OCI-LY7 (cell line): ENCODE results near the gene DNA2. TPM values are rescaled to one million over a fixed set of nuclear protein-coding genes. Genes with fewer than 3 reads are reported as not detected.
"Not testable (repeated sequence)": the region's sequence is repeated elsewhere in the genome, so short reads cannot be mapped to it uniquely, and the experiment has no call there.

Experiments
- Bru-seq: library from RNA; stranded (reverse); fragments of 400-500 nt; gene quantifications from one replicate; lab custom pipeline; 2021; lab: Mats Ljungman, UMichigan
- BruChase-seq, 2 experiments: library from RNA; stranded (reverse); fragments of 400-500 nt; gene quantifications; one replicate each; lab custom pipeline; 2021; lab: Mats Ljungman, UMichigan
- BruUV-seq: library from RNA; stranded (reverse); fragments of 400-500 nt; replicated peaks from 2 replicates; lab custom pipeline; 2021; lab: Mats Ljungman, UMichigan
- CTCF ChIA-PET: fragments of 300-600 bp; sonication (Branson Sonifier 250); formaldehyde crosslinking; loops from one replicate; lab custom pipeline; 2022; ENCODE audit warnings: antibody characterized with exemption; ENCODE audit not compliant: unreplicated experiment; lab: Charles Lee
- POLR2A ChIA-PET: fragments of 300-600 bp; sonication (Branson Sonifier 250); formaldehyde crosslinking; loops from one replicate; lab custom pipeline; 2022; ENCODE audit warnings: antibody characterized with exemption; lab: Charles Lee
- DNase-seq: peaks from one replicate; pipeline ENCODE4 v3.0.0-alpha.2; 2015; ENCODE audit warnings: low spot score
- H2AFZ ChIP-seq: fragments of 200-600 bp; sonication (generic), shearing (Covaris generic); 2 replicates; pipeline ENCODE4 v1.6.1; 2014; ENCODE audit warnings: mild to moderate bottlenecking, antibody characterized with exemption, low read length, moderate library complexity
- H3K27ac ChIP-seq: fragments of 200-600 bp; sonication (generic); 2 replicates; pipeline ENCODE4 v1.5.1; 2014; ENCODE audit warnings: mixed run types, low read depth, mild to moderate bottlenecking, moderate library complexity, low read length, inconsistent platforms; ENCODE audit not compliant: poor library complexity, severe bottlenecking
- H3K36me3 ChIP-seq: fragments of 200-600 bp; sonication (generic); 2 replicates; pipeline ENCODE4 v1.6.1; 2014; ENCODE audit warnings: mild to moderate bottlenecking, antibody characterized with exemption, low read length, moderate library complexity, mixed read lengths; ENCODE audit not compliant: insufficient read depth
- H3K4me1 ChIP-seq: fragments of 200-600 bp; sonication (generic); 2 replicates; pipeline ENCODE4 v1.5.1; 2014; ENCODE audit warnings: mild to moderate bottlenecking, low read length; ENCODE audit not compliant: insufficient read depth, poor library complexity, severe bottlenecking
- H3K4me2 ChIP-seq: fragments of 200-600 bp; sonication (generic); 2 replicates; pipeline ENCODE4 v1.6.1; 2014; ENCODE audit warnings: mild to moderate bottlenecking, low read length
- H3K4me3 ChIP-seq: fragments of 200-600 bp; sonication (generic); 2 replicates; pipeline ENCODE4 v1.5.1; 2014; ENCODE audit warnings: mild to moderate bottlenecking, low read depth, low read length; ENCODE audit not compliant: poor library complexity, severe bottlenecking
- H3K79me2 ChIP-seq: fragments of 200-600 bp; sonication (generic); 2 replicates; pipeline ENCODE4 v1.6.1; 2016; ENCODE audit warnings: low read depth, mild to moderate bottlenecking, low read length, moderate library complexity, mixed read lengths; ENCODE audit not compliant: insufficient read depth
- H3K9me2 ChIP-seq: fragments of 200-600 bp; sonication (generic); 2 replicates; pipeline ENCODE4 v1.6.1; 2016; ENCODE audit warnings: mild to moderate bottlenecking, low read length, mixed read lengths; ENCODE audit not compliant: insufficient read depth
- H3K9me3 ChIP-seq: fragments of 200-600 bp; sonication (generic); 2 replicates; pipeline ENCODE4 v1.6.1; 2014; ENCODE audit warnings: mild to moderate bottlenecking, mixed run types, low read length, mixed read lengths
- H4K20me1 ChIP-seq: fragments of 200-600 bp; sonication (generic); 2 replicates; pipeline ENCODE4 v1.6.1; 2014; ENCODE audit warnings: mild to moderate bottlenecking, antibody characterized with exemption, low read length, moderate library complexity, mixed read lengths; ENCODE audit not compliant: insufficient read depth
- CTCF ChIP-seq: fragments of 200-600 bp; sonication (generic); conservative IDR thresholded peaks from 2 replicates; pipeline ENCODE4 v1.5.1; 2014; ENCODE audit warnings: mild to moderate bottlenecking, antibody characterized with exemption, low read length, moderate library complexity, mixed read lengths
- EZH2phosphoT487 ChIP-seq: fragments of 200-600 bp; sonication (generic); IDR thresholded peaks from 2 replicates; pipeline ENCODE4 v1.6.1; 2018; ENCODE audit warnings: low read depth, borderline replicate concordance, mild to moderate bottlenecking, mixed run types, antibody characterized with exemption, low read length, moderate library complexity, mixed read lengths
- intact Hi-C: fragments of 100-400 bp; cut with micrococcal nuclease; formaldehyde crosslinking; loops from one replicate; pipeline ENCODE4 v1.10.0; 2022; ENCODE audit not compliant: unreplicated experiment
- long read RNA-seq: library from polyadenylated mRNA; stranded (forward); transcript quantifications from one replicate; pipeline ENCODE4 v2.0.0, GENCODE V29; 2022
- total RNA-seq, 2 experiments: library from RNA; depleted of rRNA in 1 of 2; stranded (reverse); fragments of >200 nt in 1 of 2; shearing (Covaris generic) in 1 of 2; gene quantifications; 2 replicates each; pipeline ENCODE4 v1.2.3, GENCODE V29; 2014 to 2022

DNA2 gene
- 35.9 and 42.1 TPM in 2 replicates for total RNA-seq (2014; rRNA removed; shearing (Covaris generic))
- 51.2 and 60.7 TPM in 2 replicates for total RNA-seq (2022)
- percentile 83 among the genes with signal in this experiment for Bru-seq, nascent RNA
- percentile 90 among the genes with signal in this experiment for BruChase-seq, experiment 1, labeled RNA remaining after a 6-hour chase
- percentile 91 among the genes with signal in this experiment for BruChase-seq, experiment 2, labeled RNA remaining after a 2-hour chase
- long read RNA-seq, full-length matches to known transcripts, result 1 of 38 reads
- long read RNA-seq, partial matches to known transcripts, result 8 of 38 reads
- long read RNA-seq, other reads (novel, unspliced or antisense), result 29 of 38 reads

GRCh38 chr10:68471586-68472408 is at the start of gene DNA2:
TSS of gene DNA2 (minus strand) at chr10:68471973. CDS start at chr10:68471864, 109 bp downstream.
- no TSS peak for BruUV-seq
- no peaks in the 10 kb centered on the region for H3K9me3 ChIP-seq
- peaks cover 39% of the 10 kb centered on the region for H3K79me2 ChIP-seq
- peak within 1 kb of the TSS; percentile 84 for H3K4me3 ChIP-seq
- peak within 1 kb of the TSS; percentile 99 for H2AFZ ChIP-seq
- intact Hi-C loops, result loop anchor here (2.0 kb wide), 1 partner anchor 55 kb away; the partner anchor contains the start of gene SLC25A16
- H3K9me2 ChIP-seq, result no peaks in the 10 kb centered on the region
- TF ChIP-seq EZH2phosphoT487, result no peak
- no peak for TF ChIP-seq CTCF
- DNase-seq, result peak; percentile 92
- ChIA-PET CTCF (no interaction called here), POLR2A (interaction anchor here (0.6 to 1.0 kb wide), 5 partner anchors 17 to 480 kb away, joined by 3 to 4 read pairs (median 3); no protein-coding TSS in a partner anchor)
- H3K4me2 ChIP-seq, result peak within 1 kb of the TSS; percentile 76
- H3K27ac ChIP-seq, result peak within 1 kb of the TSS; percentile 51
- H3K4me1 ChIP-seq, result peaks cover 17% of the 10 kb centered on the region
- peaks cover 36% of the 10 kb centered on the region for H3K36me3 ChIP-seq
- peaks cover 7% of the 10 kb centered on the region for H4K20me1 ChIP-seq

GRCh38 chr10:68518609-68519008 is 46.8 kb upstream of the DNA2 start:
- CTCF ChIA-PET, H3K4me1 ChIP-seq, H3K36me3 ChIP-seq, DNase-seq, H3K27ac ChIP-seq, H2AFZ ChIP-seq, H3K4me2 ChIP-seq, intact Hi-C loops, BruUV-seq, H4K20me1 ChIP-seq, H3K79me2 ChIP-seq, H3K9me2 ChIP-seq, H3K4me3 ChIP-seq, H3K9me3 ChIP-seq: not testable (repeated sequence)
- POLR2A ChIA-PET, result interaction anchor here (0.6 kb wide), 1 partner anchor 215 kb away, joined by 3 read pairs; no protein-coding TSS in a partner anchor

GRCh38 chr10:68517188-68517587 is 45.4 kb upstream of the DNA2 start:
- TF ChIP-seq CTCF (no peak), EZH2phosphoT487 (no peak)
- TSS peak; percentile 28 for BruUV-seq
- H3K4me2 ChIP-seq, result no peak overlapping the region

More at GRCh38 chr10:68517188-68517587, 45.4 kb upstream of the DNA2 start:
- Histone ChIP-seq H3K27ac (no peak overlapping the region), H2AFZ (no peak overlapping the region), H3K36me3 (peaks cover 8% of the 10 kb centered on the region; the same call in 1 of the 2 replicates), H3K4me3 (no peak overlapping the region), H3K4me1 (no peaks in the 10 kb centered on the region), H3K9me3 (no peaks in the 10 kb centered on the region), H3K79me2 (no peaks in the 10 kb centered on the region), H3K9me2 (no peaks in the 10 kb centered on the region), H4K20me1 (no peaks in the 10 kb centered on the region)
- ChIA-PET CTCF (no interaction called here), POLR2A (no interaction called here)
- intact Hi-C loops, result no loop called here
- DNase-seq, result no peak
